Esophagus muscularis mucosa (tissue), 4 donors: ENCODE results near the gene HCFC1. TPM values are rescaled to one million over a fixed set of nuclear protein-coding genes. Genes with fewer than 3 reads are reported as not detected.

ENCODE experiments used
- DNase-seq: peaks from one replicate; pipeline ENCODE4 v3.0.0-alpha.2; 2017; ENCODE audit errors: extremely low spot score
- H3K27ac ChIP-seq, 4 donors: fragments of 200-600 bp; sonication (generic); replicated peaks in 1 of 4; 1 replicate in 3 of 4; 2 replicates in 1 of 4; pipeline ENCODE4 v1.5.1; 2016 to 2019; ENCODE audit warnings: mild to moderate bottlenecking in 1 of 4
- H3K27me3 ChIP-seq, 4 donors: fragments of 200-600 bp; sonication (generic); one replicate each; pipeline versions ENCODE4 v1.5.1 to v1.6.0; 2016 to 2019
- H3K36me3 ChIP-seq, 4 donors: fragments of 200-600 bp; sonication (generic); one replicate each; pipeline ENCODE4 v1.5.1; 2016 to 2019
- H3K4me1 ChIP-seq, 4 donors: fragments of 200-600 bp; sonication (generic); one replicate each; pipeline ENCODE4 v1.5.1; 2016 to 2019
- H3K4me3 ChIP-seq, 4 donors: fragments of 200-600 bp; sonication (generic); 1 replicate in 2 of 4; 2 replicates in 2 of 4; pipeline ENCODE4 v1.5.1; 2016 to 2019; ENCODE audit warnings: mild to moderate bottlenecking in 4 of 4, moderate library complexity in 1 of 4
- H3K9me3 ChIP-seq, 4 donors: fragments of 200-600 bp; sonication (generic); 1 replicate in 3 of 4; 2 replicates in 1 of 4; pipeline ENCODE4 v1.5.1; 2016 to 2019
- CTCF ChIP-seq, 3 experiments: fragments of 200-600 bp in 2 of 3; fragments of 450-650 bp in 1 of 3; sonication (generic) in 2 of 3; IDR thresholded peaks; one replicate each; pipeline ENCODE4 v1.5.1; 2017 to 2019; ENCODE audit warnings: antibody characterized with exemption in 3 of 3, mild to moderate bottlenecking in 2 of 3, moderate library complexity in 1 of 3
- EP300 ChIP-seq: sonication (generic); formaldehyde crosslinking; IDR thresholded peaks from one replicate; pipeline ENCODE4 v1.6.1; 2017; ENCODE audit warnings: antibody characterized with exemption
- POLR2A ChIP-seq: fragments of 450-650 bp; IDR thresholded peaks from one replicate; pipeline ENCODE4 v1.6.1; 2017; ENCODE audit warnings: antibody characterized with exemption, moderate library complexity, mild to moderate bottlenecking, low read depth
- POLR2AphosphoS5 ChIP-seq, 2 donors: sonication (generic); formaldehyde crosslinking; IDR thresholded peaks; one replicate each; pipeline ENCODE4 v1.6.1; 2017; ENCODE audit warnings: antibody characterized with exemption in 2 of 2
- WGBS: methylation state at CpG from one replicate; pipeline ENCODE4 v1.1.5; 2018; 5-methylcytosine and 5-hydroxymethylcytosine counted together
- intact Hi-C: fragments of 100-400 bp; cut with DNase I; formaldehyde crosslinking; loops from one replicate; pipeline ENCODE4 v1.15.1; 2023
- total RNA-seq, 4 donors: library from RNA; depleted of rRNA; stranded (reverse); fragments of >200 nt; gene quantifications; one replicate each; pipeline versions ENCODE4 v1.1.0 to v1.2.1, GENCODE V29; 2016

Gene HCFC1
- total RNA-seq, 4 donors from 2014 or later: 50.7 to 102 (median 60.8) TPM

GRCh38 chrX:153960077-153960476 is 11.5 kb downstream of the HCFC1 start:
- intact Hi-C loops: no loop called here
- Histone ChIP-seq H3K27ac (no peak overlapping the region), H3K4me1 (peaks cover 0 to 20% (median 13%) of the 10 kb centered on the region in 4 donors), H3K36me3 (peaks cover 20 to 95% (median 89%) of the 10 kb centered on the region in 4 donors), H3K27me3 (no peaks in the 10 kb centered on the region), H3K9me3 (no peaks in the 10 kb centered on the region), H3K4me3 (no peak overlapping the region)
- no peak for DNase-seq
- WGBS: 94% methylated on average over 12 of the region's 16 CpGs
- TF ChIP-seq POLR2AphosphoS5 (IDR thresholded peaks at IDR 0.05): no peak
- TF ChIP-seq CTCF (IDR thresholded peaks at IDR 0.05): no peak
- no peak for TF ChIP-seq POLR2A
- TF ChIP-seq EP300: no peak

GRCh38 chrX:153959649-153960048 is 12.0 kb downstream of the HCFC1 start:
- DNase-seq: no peak
- Histone ChIP-seq H3K27me3 (no peaks in the 10 kb centered on the region), H3K4me3 (no peak overlapping the region), H3K4me1 (peaks cover 0 to 20% (median 14%) of the 10 kb centered on the region in 4 donors), H3K9me3 (no peaks in the 10 kb centered on the region), H3K27ac (no peak overlapping the region), H3K36me3 (peaks cover 20 to 99% (median 94%) of the 10 kb centered on the region in 4 donors)
- intact Hi-C loops: no loop called here
- no peak for TF ChIP-seq EP300
- no peak for TF ChIP-seq CTCF (IDR thresholded peaks at IDR 0.05)
- TF ChIP-seq POLR2A: no peak
- no peak for TF ChIP-seq POLR2AphosphoS5 (IDR thresholded peaks at IDR 0.05)
- WGBS: 91% methylated on average over 15 of the region's 15 CpGs

DNA sequence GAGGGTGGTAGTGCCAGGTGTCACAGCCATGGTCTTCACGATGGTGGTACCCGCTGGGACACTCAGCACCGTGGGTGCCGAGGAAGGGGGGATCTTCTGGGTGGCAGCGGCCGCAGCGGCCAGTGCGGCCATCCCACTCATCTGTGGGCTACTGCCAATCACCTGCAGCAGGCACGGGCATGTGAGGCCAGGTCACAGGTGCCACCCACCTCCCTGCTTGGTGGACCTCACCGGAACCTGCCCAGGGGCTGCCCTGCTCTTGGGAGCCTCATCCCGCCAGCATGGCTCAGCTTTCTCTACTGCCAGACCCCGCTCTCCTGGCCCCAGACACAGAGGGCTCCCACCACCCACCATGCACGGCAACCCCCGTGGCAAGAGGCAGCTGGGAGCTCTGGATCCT is 13.0 kb downstream of the HCFC1 start:
- Histone ChIP-seq H3K36me3 (peaks cover 20 to 99% (median 94%) of the 10 kb centered on the region in 4 donors), H3K4me1 (peaks cover 0 to 22% (median 21%) of the 10 kb centered on the region in 4 donors), H3K4me3 (no peak overlapping the region), H3K27me3 (no peaks in the 10 kb centered on the region), H3K27ac (peak overlapping the region in 1 of 4 donors; percentile 82), H3K9me3 (no peaks in the 10 kb centered on the region)
- 91% methylated on average over 6 of the region's 14 CpGs for WGBS
- no peak for DNase-seq
- no peak for TF ChIP-seq EP300
- TF ChIP-seq CTCF (IDR thresholded peaks at IDR 0.05): no peak
- TF ChIP-seq POLR2A: no peak
- no peak for TF ChIP-seq POLR2AphosphoS5 (IDR thresholded peaks at IDR 0.05)
- intact Hi-C loops: no loop called here

DNA sequence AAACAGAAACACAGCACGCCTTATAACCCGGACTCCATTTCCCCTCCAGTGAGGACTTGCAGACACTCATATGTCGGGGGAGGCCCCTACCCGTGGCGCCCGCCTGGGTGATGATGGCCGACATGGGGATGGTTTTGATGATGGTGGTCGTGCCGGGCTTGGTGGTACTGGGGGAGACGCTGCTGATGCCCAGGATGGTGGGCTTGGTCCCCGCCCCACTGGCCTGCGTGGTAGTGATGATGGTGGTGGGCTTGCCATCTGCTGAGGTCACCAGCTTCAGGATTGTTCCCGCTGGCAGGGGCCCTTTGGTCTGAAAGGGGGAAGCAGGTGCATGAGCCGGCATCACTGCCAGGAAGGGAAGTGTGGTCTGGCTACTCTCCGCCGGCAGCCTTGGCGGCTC is 14.4 kb downstream of the HCFC1 start:
- H3K4me1 ChIP-seq: peaks cover 5 to 36% (median 34%) of the 10 kb centered on the region in 4 donors
- H3K27ac ChIP-seq: peak overlapping the region in 3 of 4 donors; percentile 41 to 88 (median 82)
- no peak for DNase-seq
- H3K4me3 ChIP-seq: no peak overlapping the region
- intact Hi-C loops: no loop called here
- peaks cover 19 to 99% (median 86%) of the 10 kb centered on the region in 4 donors for H3K36me3 ChIP-seq
- TF ChIP-seq EP300 (no peak), POLR2AphosphoS5 (IDR thresholded peaks at IDR 0.05) (no peak), POLR2A (no peak), CTCF (IDR thresholded peaks at IDR 0.05) (no peak)
- no peaks in the 10 kb centered on the region for H3K27me3 ChIP-seq
- WGBS: 96% methylated on average over 14 of the region's 17 CpGs
- no peaks in the 10 kb centered on the region for H3K9me3 ChIP-seq
